ENCODE results near the gene TMED6.
A peak's percentile ranks its signal among the peaks of the same experiment; 100 is the strongest.
"Not testable (repeated sequence)": the region's sequence is repeated elsewhere in the genome, so short reads cannot be mapped to it uniquely, and the experiment has no call there.

TMED6 gene

DNA sequence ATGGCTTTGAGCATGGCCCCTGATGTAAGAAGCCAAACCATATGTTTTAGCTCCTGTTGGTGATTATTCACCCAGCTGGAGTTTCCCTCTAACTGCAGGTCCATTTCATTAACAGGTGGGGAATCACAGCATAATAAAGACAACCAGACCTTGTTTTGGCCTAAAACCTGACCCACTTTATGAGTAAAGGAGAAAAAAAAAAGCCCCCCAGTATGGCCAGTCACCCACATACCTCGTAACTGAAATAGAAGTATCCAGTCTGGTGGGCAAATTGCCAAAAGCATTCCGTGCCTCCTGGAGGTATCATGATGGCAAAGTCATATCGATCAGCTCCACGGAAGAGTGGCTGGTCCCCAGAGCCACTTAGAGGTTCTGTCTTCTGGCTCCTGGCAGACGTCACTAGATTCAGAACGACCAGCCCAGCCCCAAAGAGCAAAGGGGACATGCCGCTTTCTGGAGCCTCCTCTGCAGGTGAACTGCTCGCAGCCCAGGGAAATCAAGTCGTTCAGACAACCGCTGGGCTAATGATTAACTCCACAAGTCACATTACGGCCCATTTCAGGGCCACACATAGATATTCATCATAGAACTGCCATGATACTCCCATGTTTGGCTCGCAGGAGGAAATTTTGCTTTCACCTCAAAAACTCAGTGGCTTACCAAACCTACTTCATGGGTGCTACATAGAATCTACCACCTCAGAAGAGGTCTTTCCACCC lies at the start of gene TMED6:
Gene TMED6, minus strand, starts transcription at position 478 of the 719 bp plus-strand sequence. Its CDS starts 33 bp downstream, at position 445.
- no peak for DNase-seq

- DNase-seq: no peak
These were observed 47.8 kb upstream of the TMED6 start for GRCh38 chr16:69399361-69399760.

DNA sequence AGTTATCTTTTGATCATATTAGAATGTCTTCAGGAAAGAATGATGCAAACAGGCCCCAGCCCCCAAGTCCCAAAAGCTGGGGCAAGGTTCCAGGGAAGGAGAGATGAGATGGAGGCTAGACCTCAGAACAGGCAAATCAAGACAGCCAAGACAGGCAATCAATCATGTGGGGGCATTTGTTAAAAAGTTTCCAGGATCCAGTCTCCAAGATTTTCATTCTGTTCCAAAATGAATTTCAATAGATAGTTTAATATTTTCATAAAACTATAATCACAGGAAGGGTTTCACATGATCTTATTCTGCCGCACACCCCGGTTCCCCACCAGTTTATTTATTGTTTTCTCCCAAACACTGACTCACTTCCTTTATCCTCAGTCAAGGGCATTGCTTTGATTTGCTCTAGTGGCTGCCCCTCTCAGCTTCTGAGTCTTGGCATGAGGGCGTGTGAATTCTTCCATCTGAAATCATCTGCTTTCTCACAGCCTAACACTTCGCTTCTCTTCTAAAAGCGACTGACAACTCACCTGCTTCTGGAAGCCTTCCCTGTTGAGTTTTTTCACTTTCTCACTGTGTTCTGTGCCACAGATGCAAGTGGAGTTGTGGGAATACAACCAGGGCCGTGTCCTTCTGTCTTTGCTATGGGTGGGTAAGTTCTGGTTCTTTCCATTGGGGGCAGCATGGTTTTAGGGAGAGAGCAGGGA lies 46.4 kb upstream of the TMED6 start:
- DNase-seq: no peak

DNA sequence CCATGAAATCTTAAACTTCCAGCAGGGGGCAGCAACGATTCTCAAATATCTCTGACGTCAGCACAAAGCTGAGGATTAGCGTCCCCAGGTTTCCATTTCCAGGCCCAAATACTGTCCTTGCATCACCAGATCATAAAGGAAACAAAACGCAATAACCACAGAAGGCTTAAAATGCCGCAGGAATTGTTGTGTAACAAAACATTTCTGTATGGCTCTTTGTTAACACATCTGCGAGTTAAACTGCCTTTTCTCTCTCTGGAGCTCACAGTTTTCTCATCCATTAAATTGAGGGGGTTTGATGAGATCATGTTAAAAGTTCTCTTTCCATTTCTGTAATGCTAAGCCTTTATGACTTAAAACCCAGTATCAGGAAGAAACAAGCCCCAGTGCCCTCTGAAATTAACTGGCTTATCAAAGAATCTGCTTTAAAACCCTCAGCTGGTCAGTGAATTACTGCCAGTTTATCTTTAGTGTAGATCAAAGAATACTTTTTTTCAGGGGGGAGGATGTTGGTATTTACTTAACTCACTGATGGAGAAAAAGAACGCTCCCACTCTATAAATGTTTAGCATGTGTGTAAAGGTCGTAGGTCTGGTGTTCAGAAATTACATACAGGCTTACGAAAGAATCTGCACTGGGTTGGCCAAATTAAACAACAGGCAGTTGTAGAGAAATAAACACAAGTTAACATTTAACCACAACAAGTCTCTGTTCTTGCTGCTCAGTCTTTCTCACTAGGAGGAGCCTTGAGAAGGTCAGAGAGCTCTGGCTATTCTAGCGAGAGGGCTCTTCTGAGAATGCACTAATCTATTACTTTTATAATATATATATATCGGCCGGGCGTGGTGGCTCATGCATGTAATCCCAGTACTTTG lies 44.8 kb upstream of the TMED6 start:
- DNase-seq: peak; percentile 37

DNA sequence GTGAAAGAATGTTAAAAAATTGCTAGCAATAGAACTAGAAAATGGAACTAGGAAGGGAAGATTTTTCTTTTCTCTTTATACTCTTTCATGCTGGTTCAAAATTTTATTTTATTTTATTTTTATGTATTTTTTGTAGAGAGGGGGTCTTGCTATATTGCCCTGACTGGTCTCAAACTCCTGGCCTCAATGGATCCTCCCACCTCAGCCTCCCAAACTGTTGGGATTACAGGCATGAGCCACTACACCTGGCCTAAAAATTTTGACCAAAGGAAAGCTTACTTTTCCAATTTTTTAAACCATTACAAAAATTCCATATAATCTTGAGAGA lies 44.2 kb upstream of the TMED6 start:
- DNase-seq: no peak

DNA sequence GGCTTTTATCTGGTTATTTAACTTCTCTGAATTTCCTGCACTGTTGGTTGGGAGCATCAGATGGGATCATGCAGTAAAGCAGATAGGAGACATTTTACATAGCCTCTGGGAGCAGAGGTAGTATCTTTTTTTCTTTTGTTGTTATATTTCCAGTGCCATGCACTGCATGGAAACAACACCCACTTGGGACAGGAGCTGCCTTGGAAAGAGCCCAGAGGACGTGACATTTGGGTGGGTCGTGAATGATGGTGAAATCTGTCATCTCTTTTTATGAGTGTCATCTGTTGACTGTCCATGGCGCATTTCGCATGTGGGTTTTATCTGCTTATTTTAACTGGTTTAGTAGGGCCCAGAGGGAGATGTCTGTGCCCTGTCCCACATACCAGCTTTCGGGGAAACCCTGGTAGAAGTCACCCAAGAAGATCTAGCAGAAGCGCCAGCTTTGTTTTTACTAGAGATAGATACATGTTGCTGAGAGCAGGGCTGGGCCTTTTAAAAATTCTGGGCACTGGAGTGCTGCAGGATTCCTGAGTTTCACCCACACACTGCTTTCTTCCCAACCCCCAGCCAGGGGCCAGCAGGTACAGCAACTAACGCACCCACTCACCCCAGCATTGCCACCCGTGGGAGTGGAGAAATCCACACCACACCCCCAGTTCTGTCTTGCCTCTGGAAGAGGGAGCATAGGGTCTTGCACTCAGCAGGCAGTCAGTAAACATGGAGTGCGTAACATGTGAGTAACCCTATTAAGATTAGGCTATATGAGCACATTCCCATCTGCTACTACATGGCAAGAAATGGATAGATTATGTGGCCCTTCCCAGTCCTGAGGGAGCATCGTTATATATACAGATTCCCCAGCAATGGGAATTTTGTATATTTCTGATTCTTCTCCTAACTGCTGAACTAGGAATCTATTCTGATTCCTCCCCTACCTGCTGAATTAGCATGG lies 42.6 kb upstream of the TMED6 start:
- no peak for DNase-seq

- no peak for DNase-seq
These were observed 35.0 kb upstream of the TMED6 start for GRCh38 chr16:69386596-69386995.

- DNase-seq: no peak
These were observed 33.4 kb upstream of the TMED6 start for GRCh38 chr16:69384974-69385373.

DNA sequence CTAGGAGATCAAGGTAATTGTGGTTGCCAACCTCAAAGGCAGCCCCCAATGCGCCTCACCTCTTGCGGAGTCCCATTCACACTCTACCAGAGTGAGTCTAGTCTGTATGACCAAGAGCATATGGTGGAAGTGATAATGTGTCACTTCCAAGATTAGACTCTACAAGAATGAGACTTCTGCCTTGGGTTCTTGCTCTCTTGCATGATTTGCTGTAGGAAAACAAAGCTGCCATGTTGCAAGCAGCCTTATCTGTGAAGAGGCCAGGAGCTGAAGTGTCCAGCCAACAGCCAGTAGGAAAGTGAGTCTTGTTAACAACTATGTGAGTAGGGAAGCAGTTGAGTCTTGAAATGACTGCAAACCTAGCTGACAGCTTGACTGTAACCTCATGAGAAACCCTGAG lies 30.8 kb upstream of the TMED6 start:
- no peak for DNase-seq

DNA sequence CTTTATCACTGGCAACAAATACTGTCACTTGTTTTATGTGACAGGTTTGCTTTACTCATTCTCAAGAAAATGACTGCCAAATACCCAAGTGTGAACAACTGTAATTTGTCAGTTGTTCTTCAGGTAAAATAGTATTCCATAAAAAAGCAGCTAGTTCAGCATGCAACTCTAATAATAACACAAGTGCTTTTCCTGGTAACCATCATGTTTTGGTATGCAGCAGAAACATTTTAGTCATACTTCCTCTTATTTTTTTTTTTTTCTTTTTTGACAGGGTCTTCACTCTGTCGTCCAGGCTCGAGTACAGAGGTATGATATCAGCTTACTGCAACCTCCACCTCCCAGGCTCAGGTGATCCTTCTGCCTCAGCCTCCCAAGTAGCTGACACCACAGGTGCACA lies 29.6 kb upstream of the TMED6 start:
- no peak for DNase-seq

DNA sequence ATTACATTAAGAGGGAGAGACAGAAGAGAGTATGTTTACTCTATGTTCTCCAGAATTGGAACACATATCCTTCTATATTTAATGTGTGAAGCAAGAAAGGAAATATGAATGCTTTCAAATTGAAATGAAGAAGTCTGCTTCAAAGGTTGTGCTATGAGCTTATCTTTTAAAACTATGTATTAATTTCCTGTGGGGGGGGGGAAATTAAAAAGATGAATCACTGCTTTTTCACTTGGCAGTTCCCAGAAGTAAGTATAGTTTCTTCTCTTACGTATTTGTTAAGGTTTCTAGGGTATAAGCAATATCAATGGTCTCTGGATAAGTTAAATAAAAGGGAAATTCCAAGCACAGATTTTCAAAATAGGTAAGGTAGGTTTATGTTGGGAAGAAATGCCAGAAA lies 27.2 kb upstream of the TMED6 start:
- no peak for DNase-seq

GRCh38 chr16:69378036-69378435 lies 26.4 kb upstream of the TMED6 start:
- DNase-seq: no peak

- DNase-seq: no peak
These were observed 24.9 kb upstream of the TMED6 start for GRCh38 chr16:69376393-69377059.

- no peak for DNase-seq
These were observed 21.4 kb upstream of the TMED6 start for GRCh38 chr16:69373019-69373418.

DNA sequence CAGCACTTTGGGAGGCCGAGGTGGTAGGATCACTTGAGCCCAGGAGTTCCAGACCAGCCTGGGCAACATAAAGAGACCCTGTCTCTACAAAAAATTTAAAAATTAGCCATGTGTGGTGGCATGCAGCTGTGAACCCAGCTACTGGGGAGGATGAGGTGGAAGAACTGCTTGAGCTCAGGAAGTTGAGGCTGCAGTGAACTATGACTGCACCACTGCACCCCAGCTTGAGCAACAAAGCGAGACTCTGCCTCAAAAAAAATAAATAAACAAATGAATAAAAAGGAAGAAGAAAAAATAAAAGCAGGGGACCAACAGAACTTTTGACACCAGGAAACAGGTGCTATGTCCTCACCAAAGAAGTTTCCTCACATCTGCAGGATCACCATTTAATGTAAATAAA lies 20.0 kb upstream of the TMED6 start:
- no peak for DNase-seq

- DNase-seq: no peak
These were observed 17.3 kb upstream of the TMED6 start for GRCh38 chr16:69368866-69369265.

DNA sequence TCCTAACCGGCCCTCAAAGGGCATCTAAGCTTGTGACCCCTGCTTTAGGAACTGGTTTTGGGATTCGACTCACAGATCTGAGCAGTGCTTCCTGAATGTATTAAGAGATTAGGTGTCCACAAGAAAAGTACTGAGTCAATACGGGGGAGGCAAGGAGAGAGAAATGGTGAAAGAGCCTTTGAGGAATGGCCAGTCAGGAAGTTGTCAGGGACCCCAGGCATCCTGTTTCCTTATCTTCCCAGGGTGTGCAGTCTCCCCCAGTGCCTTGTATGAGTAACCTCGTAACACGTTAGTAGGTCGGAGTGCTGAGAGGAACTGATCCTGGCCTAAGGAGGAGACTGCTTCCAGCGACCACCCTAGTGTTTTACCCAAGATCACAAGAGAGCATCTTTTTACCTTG lies 16.4 kb upstream of the TMED6 start:
- no peak for DNase-seq

DNA sequence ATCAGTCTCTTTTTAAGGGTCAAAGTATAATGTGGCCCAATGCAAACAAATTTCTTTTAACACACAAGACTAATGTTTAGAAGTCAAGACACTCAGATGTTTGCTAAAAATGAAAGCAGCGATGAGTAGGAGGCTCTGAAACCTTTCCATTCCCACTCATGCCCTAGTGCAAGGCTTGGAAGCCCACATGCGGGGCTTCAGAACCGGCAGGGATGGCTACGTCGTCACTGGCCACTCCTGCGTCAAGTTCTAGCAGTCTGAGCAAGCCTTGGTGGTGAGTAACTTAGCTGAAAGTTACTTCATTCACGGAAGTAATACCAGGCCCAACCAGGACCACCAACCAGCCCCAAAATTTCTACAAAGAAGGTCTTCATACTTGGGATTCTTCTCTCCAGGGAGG lies 14.8 kb upstream of the TMED6 start:
- DNase-seq: no peak

DNA sequence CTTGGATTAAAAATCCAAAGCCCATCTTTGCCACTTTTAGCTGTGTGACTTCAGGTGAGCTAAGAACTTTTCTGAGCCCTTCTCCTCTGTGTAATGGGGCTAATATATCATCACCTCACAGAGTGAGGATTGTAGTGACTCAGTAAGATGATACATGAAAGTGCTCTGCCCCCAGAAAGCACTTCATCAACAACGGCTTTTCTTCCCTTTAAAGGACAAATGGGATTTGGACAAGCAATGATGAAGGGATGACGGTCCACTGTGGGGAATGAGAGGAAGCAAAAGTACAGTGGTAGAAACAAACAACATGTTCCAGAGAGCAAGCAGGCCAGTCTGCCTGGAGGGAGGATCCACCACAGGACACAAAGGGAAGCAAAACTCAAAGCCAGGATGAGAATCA lies 14.3 kb upstream of the TMED6 start:
- DNase-seq: no peak

DNA sequence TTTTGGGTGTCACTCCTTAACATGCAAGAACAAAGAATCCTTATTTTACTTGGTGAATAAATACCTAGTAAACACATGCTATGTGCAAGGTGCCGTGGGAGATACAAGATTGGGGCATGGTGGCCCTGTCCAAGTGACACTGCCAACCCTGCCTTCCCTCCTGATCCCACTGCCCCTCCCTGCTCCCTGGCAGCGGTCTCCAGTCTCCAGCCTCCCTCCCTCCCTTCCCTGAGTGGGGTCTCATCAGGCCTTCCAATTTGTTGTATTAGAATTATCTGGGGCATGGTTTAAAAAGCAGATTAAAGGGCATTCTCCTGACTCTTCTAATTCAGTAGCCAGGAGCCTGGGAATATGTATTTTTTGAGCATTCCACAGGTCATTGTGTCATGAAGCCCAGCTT lies 12.5 kb upstream of the TMED6 start:
- DNase-seq: no peak

- no peak for DNase-seq
These were observed 11.7 kb upstream of the TMED6 start for GRCh38 chr16:69363281-69363717.

- DNase-seq: not testable (repeated sequence)
These were observed 8.5 kb upstream of the TMED6 start for GRCh38 chr16:69360070-69360469.

All from NCI-H774 (cell line).